Mesendoderm (in vitro differentiated cells): Measurements from ENCODE around the gene DPM3.
A peak's percentile ranks its signal among the peaks of the same experiment; 100 is the strongest.

Experiments used
- DNase-seq: peaks from one replicate; pipeline ENCODE4 v3.0.0; 2013
- H2AK5ac ChIP-seq: 2 replicates; pipeline ENCODE4 v1.6.1; 2013; ENCODE audit warnings: low read length, inconsistent platforms
- H2BK120ac ChIP-seq: 2 replicates; pipeline ENCODE4 v1.6.1; 2013; ENCODE audit warnings: low read depth, mild to moderate bottlenecking, low read length, moderate library complexity, mixed read lengths
- H2BK15ac ChIP-seq: replicated peaks from 2 replicates; pipeline ENCODE4 v1.6.1; 2013; ENCODE audit warnings: low read depth, mild to moderate bottlenecking, moderate library complexity
- H2BK5ac ChIP-seq: 2 replicates; pipeline ENCODE4 v1.6.1; 2013; ENCODE audit warnings: low read length, inconsistent platforms
- H3K18ac ChIP-seq: 2 replicates; pipeline ENCODE4 v1.6.1; 2013; ENCODE audit warnings: mild to moderate bottlenecking, low read length, mixed read lengths
- H3K23ac ChIP-seq: one replicate; pipeline ENCODE4 v1.6.1; 2013; ENCODE audit warnings: low read length
- H3K27ac ChIP-seq: 2 replicates; pipeline ENCODE4 v1.5.1; 2013; ENCODE audit warnings: low read depth, mild to moderate bottlenecking, inconsistent platforms, low read length, moderate library complexity
- H3K27me3 ChIP-seq: 2 replicates; pipeline ENCODE4 v1.6.1; 2013; ENCODE audit warnings: low read length, control low read depth, mild to moderate bottlenecking, inconsistent platforms; ENCODE audit not compliant: insufficient read depth, poor library complexity
- H3K36me3 ChIP-seq: 2 replicates; pipeline ENCODE4 v1.6.1; 2013; ENCODE audit warnings: low read length, inconsistent platforms; ENCODE audit not compliant: control insufficient read depth, insufficient read depth
- H3K4ac ChIP-seq: one replicate; pipeline ENCODE4 v1.6.1; 2013; ENCODE audit warnings: low read depth, mild to moderate bottlenecking, low read length, moderate library complexity
- H3K4me1 ChIP-seq: 2 replicates; pipeline ENCODE4 v1.6.1; 2013; ENCODE audit warnings: low read depth, low read length, inconsistent platforms; ENCODE audit not compliant: control insufficient read depth
- H3K4me2 ChIP-seq: 2 replicates; pipeline ENCODE4 v1.6.1; 2013; ENCODE audit warnings: low read length
- H3K4me3 ChIP-seq: 2 replicates; pipeline ENCODE4 v1.5.1; 2013; ENCODE audit warnings: mild to moderate bottlenecking, low read length
- H3K56ac ChIP-seq: one replicate; pipeline ENCODE4 v1.6.1; 2013; ENCODE audit warnings: low read length
- H3K79me1 ChIP-seq: 2 replicates; pipeline ENCODE4 v1.6.1; 2013; ENCODE audit warnings: low read length, inconsistent platforms
- H3K79me2 ChIP-seq: 2 replicates; pipeline ENCODE4 v1.6.1; 2013; ENCODE audit warnings: mild to moderate bottlenecking, low read length; ENCODE audit not compliant: control insufficient read depth, insufficient read depth
- H3K9ac ChIP-seq: 2 replicates; pipeline ENCODE4 v1.6.1; 2013; ENCODE audit warnings: low read length, inconsistent platforms
- H4K5ac ChIP-seq: one replicate; pipeline ENCODE4 v1.6.1; 2013; ENCODE audit warnings: low read length
- H4K8ac ChIP-seq: one replicate; pipeline ENCODE4 v1.6.1; 2013; ENCODE audit warnings: low read depth, mild to moderate bottlenecking, control low read depth, low read length, moderate library complexity
- WGBS: extraction: QIAGEN DNeasy Blood & Tissue Kit; methylation state at CpG from one replicate; pipeline ENCODE4 v1.1.7; 2013; ENCODE audit warnings: low lambda C conversion rate, missing lambda C conversion rate; ENCODE audit not compliant: insufficient coverage; ENCODE audit errors: extremely low coverage; 5-methylcytosine and 5-hydroxymethylcytosine counted together

Gene DPM3

DNA sequence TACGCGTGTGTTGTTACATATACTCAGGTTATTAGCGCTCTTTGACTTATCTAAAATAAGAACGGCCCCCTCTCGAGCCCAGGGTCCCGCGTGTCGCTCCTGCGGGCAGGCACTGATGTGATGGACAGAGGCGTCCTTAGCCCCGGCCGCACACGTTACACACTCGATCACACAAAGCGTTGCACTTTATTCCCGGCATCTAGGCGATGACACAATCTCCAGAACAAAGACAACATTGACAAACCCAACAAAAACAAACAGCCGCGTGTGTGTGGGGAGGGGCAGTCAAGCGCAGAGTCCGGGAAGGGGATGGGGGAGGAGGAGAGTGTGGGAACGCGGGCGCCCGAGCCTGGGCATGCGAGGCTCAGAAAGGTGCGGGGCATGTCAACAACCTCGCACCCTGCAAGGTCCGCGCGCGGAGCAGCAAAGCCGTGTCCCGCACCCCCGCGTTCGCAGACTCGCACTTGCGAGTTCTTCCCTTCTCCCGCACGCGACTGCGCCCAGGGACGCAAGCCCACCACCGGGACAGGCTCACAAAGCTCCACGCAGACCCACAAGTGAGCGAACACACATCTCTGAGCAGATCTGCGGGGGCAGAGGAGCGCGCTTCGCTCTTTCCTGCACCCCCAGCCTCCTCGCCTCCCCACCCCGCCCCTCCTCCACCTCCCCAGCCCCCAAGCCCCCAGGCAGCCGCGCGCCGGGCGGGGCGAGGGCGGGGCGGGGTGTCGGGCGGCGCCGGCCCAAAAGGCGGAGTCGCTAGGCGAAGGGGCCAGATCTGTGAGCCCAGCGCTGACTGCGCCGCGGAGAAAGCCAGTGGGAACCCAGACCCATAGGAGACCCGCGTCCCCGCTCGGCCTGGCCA lies 13.0 kb downstream of the DPM3 start, which contains the start of gene EFNA1:
TSS of gene EFNA1 (plus strand) at position 772 of the 862 bp plus-strand sequence. CDS start 102 bp downstream, outside the sequence.
- Histone ChIP-seq H3K27me3 (peaks cover 14% of the 10 kb centered on the region), H3K56ac (peak within 1 kb of the TSS; percentile 88), H3K79me2 (no peaks in the 10 kb centered on the region), H3K18ac (peak within 1 kb of the TSS; percentile 44), H3K27ac (no peak within 1 kb of the TSS), H3K4me2 (peak within 1 kb of the TSS; percentile 99), H2BK15ac (no peak within 1 kb of the TSS), H2BK5ac (no peak within 1 kb of the TSS), H2AK5ac (peak within 1 kb of the TSS; percentile 37), H3K36me3 (no peaks in the 10 kb centered on the region), H4K5ac (no peak within 1 kb of the TSS), H3K4me1 (peaks cover 15% of the 10 kb centered on the region), H4K8ac (no peak within 1 kb of the TSS), H3K79me1 (peaks cover 1% of the 10 kb centered on the region), H3K9ac (peak within 1 kb of the TSS; percentile 78), H3K23ac (no peak within 1 kb of the TSS), H2BK120ac (no peak within 1 kb of the TSS), H3K4me3 (peak within 1 kb of the TSS; percentile 60), H3K4ac (no peak within 1 kb of the TSS)
- peak; percentile 81 for DNase-seq
- no CpG with 5 or more reads among the region's 76 CpGs for WGBS

DNA sequence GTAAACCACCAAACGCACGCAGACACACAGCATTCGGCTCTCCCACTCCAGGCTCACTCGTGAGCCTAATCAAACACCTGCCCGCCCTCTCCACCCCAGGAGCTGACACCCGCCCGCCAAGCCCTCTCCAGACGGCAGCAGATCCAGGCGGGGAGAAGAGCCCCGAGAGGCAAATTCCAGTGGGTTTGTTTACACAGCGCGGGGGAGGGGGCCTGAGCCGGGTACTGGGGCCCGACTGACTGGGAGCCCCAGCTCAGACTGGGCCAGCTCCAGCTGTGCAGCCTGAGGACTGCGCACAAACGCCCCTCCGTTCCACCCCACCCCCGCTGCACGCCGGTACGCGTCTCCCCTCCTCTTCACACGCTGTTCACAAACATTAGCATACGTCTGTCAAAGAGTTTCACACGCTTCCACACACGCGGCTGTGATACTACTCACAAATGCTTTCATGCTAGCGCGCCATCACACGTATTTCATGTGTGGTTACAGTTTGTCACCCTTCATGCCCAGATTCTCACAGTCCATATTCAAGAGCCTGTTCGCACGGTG lies 13.7 kb downstream of the DPM3 start:
- no peak overlapping the region for H4K5ac ChIP-seq
- no peaks in the 10 kb centered on the region for H3K36me3 ChIP-seq
- peaks cover 1% of the 10 kb centered on the region for H3K79me1 ChIP-seq
- no peak overlapping the region for H3K4me3 ChIP-seq
- peak overlapping the region; percentile 99 for H3K4me2 ChIP-seq
- no peak overlapping the region for H3K23ac ChIP-seq
- DNase-seq: peak; percentile 82
- peaks cover 15% of the 10 kb centered on the region for H3K4me1 ChIP-seq
- H3K18ac ChIP-seq: peak overlapping the region; percentile 30
- no peaks in the 10 kb centered on the region for H3K79me2 ChIP-seq
- H3K56ac ChIP-seq: peak overlapping the region; percentile 88
- peaks cover 14% of the 10 kb centered on the region for H3K27me3 ChIP-seq
- no peak overlapping the region for H3K9ac ChIP-seq
- no peak overlapping the region for H4K8ac ChIP-seq
- WGBS: no CpG with 5 or more reads among the region's 32 CpGs
- H2BK120ac ChIP-seq: no peak overlapping the region
- no peak overlapping the region for H2BK5ac ChIP-seq
- no peak overlapping the region for H3K27ac ChIP-seq
- no peak overlapping the region for H2AK5ac ChIP-seq
- H3K4ac ChIP-seq: no peak overlapping the region
- no peak overlapping the region for H2BK15ac ChIP-seq

DNA sequence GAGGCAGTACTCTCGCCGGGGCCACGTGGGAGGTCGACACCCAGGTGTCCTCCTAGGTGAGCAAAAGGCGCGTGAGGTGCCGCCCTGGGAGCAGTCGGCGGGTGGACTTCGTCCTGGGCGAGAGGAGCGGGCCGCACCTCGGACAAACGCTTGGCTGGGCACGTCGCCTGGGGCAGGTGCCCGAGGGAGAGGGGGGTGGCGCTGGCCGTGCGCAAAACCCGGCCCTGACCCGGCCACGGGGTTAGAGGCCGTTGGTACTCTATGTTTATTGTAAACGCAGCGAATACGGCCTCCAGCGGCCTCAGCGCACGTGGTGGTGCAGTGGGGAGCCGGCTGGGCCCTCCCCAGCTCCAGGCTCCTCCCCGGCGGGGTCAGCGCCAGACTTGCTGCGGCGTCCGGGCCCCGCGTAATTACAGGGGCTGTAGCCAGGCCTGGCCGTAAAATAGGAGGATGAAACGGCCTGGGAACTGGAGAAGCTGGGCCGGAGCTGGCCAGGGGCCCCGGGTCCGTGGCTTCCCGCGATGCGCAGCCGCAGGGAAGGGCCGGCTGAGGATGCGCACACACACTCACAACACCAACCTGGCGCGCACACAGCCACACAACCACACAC lies 14.3 kb downstream of the DPM3 start:
- Histone ChIP-seq H3K36me3 (no peaks in the 10 kb centered on the region), H2BK15ac (no peak overlapping the region), H3K79me2 (no peaks in the 10 kb centered on the region), H2AK5ac (no peak overlapping the region), H4K8ac (no peak overlapping the region), H4K5ac (no peak overlapping the region), H3K9ac (no peak overlapping the region), H2BK120ac (no peak overlapping the region), H2BK5ac (no peak overlapping the region), H3K27ac (no peak overlapping the region), H3K18ac (peak overlapping the region; percentile 30), H3K23ac (no peak overlapping the region), H3K4me1 (peaks cover 15% of the 10 kb centered on the region), H3K4ac (no peak overlapping the region), H3K4me2 (peak overlapping the region; percentile 37), H3K4me3 (no peak overlapping the region), H3K27me3 (peaks cover 14% of the 10 kb centered on the region), H3K79me1 (peaks cover 1% of the 10 kb centered on the region), H3K56ac (peak overlapping the region; percentile 88)
- peak; percentile 47 for DNase-seq
- no CpG with 5 or more reads among the region's 53 CpGs for WGBS

DNA sequence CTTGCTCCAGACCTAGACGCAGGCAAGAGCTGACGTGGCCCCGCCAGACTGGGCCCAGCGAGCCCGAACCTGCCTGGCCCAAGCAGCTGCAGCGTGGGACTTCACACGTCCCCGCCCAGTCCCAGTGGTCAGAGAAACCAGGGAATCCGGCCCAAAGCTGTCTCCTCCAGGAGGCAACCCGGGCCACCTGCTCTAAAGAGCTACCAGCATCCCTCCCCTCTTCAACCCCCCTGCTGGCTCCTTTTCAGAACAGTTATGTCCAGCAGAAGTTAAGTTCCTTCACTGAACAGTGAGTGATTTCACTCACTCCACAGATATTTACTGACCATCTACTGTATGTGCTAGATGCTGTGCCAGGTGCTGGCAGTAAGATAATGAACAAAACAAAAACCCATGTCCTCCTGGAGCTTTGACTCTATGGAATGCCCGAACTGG lies 14.8 kb downstream of the DPM3 start:
- Histone ChIP-seq H3K4ac (no peak overlapping the region), H3K18ac (no peak overlapping the region), H2BK5ac (no peak overlapping the region), H3K56ac (no peak overlapping the region), H4K8ac (no peak overlapping the region), H3K79me1 (peaks cover 1% of the 10 kb centered on the region), H2BK120ac (no peak overlapping the region), H2AK5ac (no peak overlapping the region), H4K5ac (no peak overlapping the region), H3K27ac (no peak overlapping the region), H3K4me3 (no peak overlapping the region), H3K9ac (no peak overlapping the region), H3K27me3 (peaks cover 14% of the 10 kb centered on the region), H3K4me2 (no peak overlapping the region), H3K79me2 (no peaks in the 10 kb centered on the region), H2BK15ac (no peak overlapping the region), H3K23ac (no peak overlapping the region), H3K36me3 (no peaks in the 10 kb centered on the region), H3K4me1 (peaks cover 15% of the 10 kb centered on the region)
- peak; percentile 26 for DNase-seq
- no CpG with 5 or more reads among the region's 11 CpGs for WGBS

DNA sequence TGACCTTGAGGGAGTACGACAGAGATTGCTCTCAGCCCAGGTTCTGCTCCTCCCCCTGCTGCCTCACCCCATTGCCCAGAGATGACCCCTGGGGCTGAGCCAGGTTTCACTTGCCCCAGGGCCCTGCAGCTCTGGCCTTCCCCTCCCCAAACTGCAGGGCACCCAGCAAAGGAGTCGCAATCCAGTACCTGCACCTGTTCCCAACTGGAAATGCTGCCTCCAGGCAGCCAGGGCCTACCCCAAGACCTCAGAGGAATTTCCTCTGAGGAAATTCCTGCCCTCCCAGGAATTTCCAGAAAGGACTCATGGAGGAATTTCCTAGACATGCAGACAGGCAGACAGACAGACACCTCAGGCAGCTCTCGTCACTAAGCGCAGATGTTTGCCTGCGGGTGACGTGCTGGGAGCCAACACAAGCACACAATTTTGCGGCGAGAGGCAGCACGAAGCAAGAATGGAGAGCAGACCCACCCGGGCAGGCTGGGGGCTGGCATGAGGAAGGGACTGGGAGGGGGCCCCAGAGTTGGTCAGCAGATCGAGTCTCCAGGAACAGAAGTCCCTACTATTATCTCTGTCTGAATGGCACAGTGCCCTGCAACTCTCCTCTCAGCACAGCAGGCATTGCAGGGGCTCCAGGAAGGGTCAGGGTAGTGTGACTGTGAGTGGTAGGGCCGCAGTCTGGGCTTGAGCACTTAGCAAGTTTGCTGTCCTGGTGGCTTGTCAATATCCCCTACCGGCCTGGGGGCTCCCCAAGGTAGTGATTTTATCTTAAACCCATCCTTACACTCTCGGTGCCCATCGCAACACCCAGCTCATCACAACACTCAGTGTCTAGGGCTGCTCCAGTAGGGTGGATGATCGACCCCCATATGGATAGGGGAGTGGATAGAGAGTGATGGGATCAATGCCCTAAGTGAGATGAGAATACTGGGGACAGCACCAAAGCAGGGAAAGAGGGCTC lies 15.5 kb downstream of the DPM3 start:
- no peaks in the 10 kb centered on the region for H3K36me3 ChIP-seq
- no peak overlapping the region for H3K56ac ChIP-seq
- H2BK120ac ChIP-seq: no peak overlapping the region
- WGBS: no CpG with 5 or more reads among the region's 16 CpGs
- no peak overlapping the region for H3K4ac ChIP-seq
- H3K9ac ChIP-seq: no peak overlapping the region
- H2BK15ac ChIP-seq: no peak overlapping the region
- no peak overlapping the region for H4K5ac ChIP-seq
- H2BK5ac ChIP-seq: no peak overlapping the region
- H3K18ac ChIP-seq: no peak overlapping the region
- no peak overlapping the region for H3K27ac ChIP-seq
- peak; percentile 88 for DNase-seq
- no peak overlapping the region for H4K8ac ChIP-seq
- no peak overlapping the region for H3K23ac ChIP-seq
- no peak overlapping the region for H3K4me2 ChIP-seq
- peaks cover 14% of the 10 kb centered on the region for H3K27me3 ChIP-seq
- no peak overlapping the region for H2AK5ac ChIP-seq
- no peak overlapping the region for H3K4me3 ChIP-seq
- H3K79me1 ChIP-seq: peaks cover 1% of the 10 kb centered on the region
- no peaks in the 10 kb centered on the region for H3K79me2 ChIP-seq
- H3K4me1 ChIP-seq: peaks cover 13% of the 10 kb centered on the region
